CD4-positive, alpha-beta T cell (primary cell): ENCODE data around the gene C1orf87. TPM values are rescaled to one million over a fixed set of nuclear protein-coding genes. Genes with fewer than 3 reads are reported as not detected.

Source experiments
- ATAC-seq: fragments of 200-7000 bp; cut with Tn5 transposase; one replicate; pipeline ENCODE4 v1.10.0; 2022; ENCODE audit warnings: mild to moderate bottlenecking; ENCODE audit not compliant: poor library complexity
- CTCF ChIA-PET: fragments of 350-600 bp; sonication (Branson Sonifier 250); formaldehyde crosslinking; loops from one replicate; lab custom pipeline; 2021; ENCODE audit warnings: antibody characterized with exemption, inconsistent platforms; lab: Charles Lee
- POLR2A ChIA-PET: fragments of 350-600 bp; sonication (Branson Sonifier 250); formaldehyde crosslinking; loops from one replicate; lab custom pipeline; 2021; ENCODE audit warnings: antibody characterized with exemption, inconsistent platforms; lab: Charles Lee
- DNase-seq, 14 experiments: peaks; one replicate each; pipeline ENCODE4 v3.0.0-alpha.2; 2013 to 2020; ENCODE audit warnings: mixed read lengths in 2 of 14
- H3K27ac ChIP-seq, 2 donors: one replicate each; pipeline versions ENCODE4 v1.5.1 to v1.7.0; 2013; ENCODE audit warnings: low read length in 2 of 2, low read depth in 1 of 2, mild to moderate bottlenecking in 1 of 2
- H3K27me3 ChIP-seq, 2 experiments: 1 replicate in 1 of 2; 2 replicates in 1 of 2; pipeline versions ENCODE4 v1.6.1 to v1.7.0; 2013; ENCODE audit warnings: low read length in 2 of 2, control low read depth in 1 of 2, mild to moderate bottlenecking in 1 of 2, moderate library complexity in 1 of 2; ENCODE audit not compliant: insufficient read depth in 2 of 2, control insufficient read depth in 1 of 2
- H3K36me3 ChIP-seq: one replicate; pipeline ENCODE4 v1.6.1; 2013; ENCODE audit warnings: low read length, control low read depth; ENCODE audit not compliant: insufficient read depth
- H3K4me1 ChIP-seq: one replicate; pipeline ENCODE4 v1.6.1; 2013; ENCODE audit warnings: low read length, control low read depth; ENCODE audit not compliant: insufficient read depth
- H3K4me3 ChIP-seq: one replicate; pipeline ENCODE4 v1.5.1; 2013; ENCODE audit warnings: mild to moderate bottlenecking, low read length, moderate library complexity
- H3K9me3 ChIP-seq, 2 experiments: 1 replicate in 1 of 2; 2 replicates in 1 of 2; pipeline versions ENCODE4 v1.6.1 to v1.7.0; 2013; ENCODE audit warnings: low read length in 2 of 2, mild to moderate bottlenecking in 2 of 2, control low read depth in 1 of 2, moderate library complexity in 1 of 2; ENCODE audit not compliant: control insufficient read depth in 1 of 2, insufficient read depth in 1 of 2
- H3K27ac Mint-ChIP-seq: one replicate; pipeline ENCODE4 v1.8.0; 2020; ENCODE audit warnings: mixed read lengths
- H3K27me3 Mint-ChIP-seq: one replicate; pipeline ENCODE4 v1.8.0; 2021; ENCODE audit warnings: mixed read lengths
- H3K36me3 Mint-ChIP-seq: one replicate; pipeline ENCODE4 v1.8.0; 2021; ENCODE audit warnings: low read depth, mixed read lengths
- H3K4me1 Mint-ChIP-seq: one replicate; pipeline ENCODE4 v1.8.0; 2021; ENCODE audit warnings: low read depth, mixed read lengths
- H3K4me3 Mint-ChIP-seq: one replicate; pipeline ENCODE4 v1.8.0; 2020; ENCODE audit warnings: mild to moderate bottlenecking, mixed read lengths
- H3K9me3 Mint-ChIP-seq: one replicate; pipeline ENCODE4 v1.8.0; 2020; ENCODE audit warnings: mixed read lengths
- intact Hi-C, 2 experiments: fragments of 100-400 bp; cut with DNase I in 1 of 2; cut with micrococcal nuclease in 1 of 2; formaldehyde crosslinking; loops; one replicate each; pipeline versions ENCODE4 v1.15.1 to v1.9.0; 2023 to 2025; cut with DNase I, micrococcal nuclease
- total RNA-seq, 174 experiments: library from RNA in 2 of 174; stranded (reverse) in 2 of 174; gene quantifications; one replicate each; pipeline ENCODE4 v1.2.3 and lab custom pipeline; 2021 to 2026
- TF ChIP-seq, protein P1 (sequence below): fragments of 200-600 bp; IDR thresholded peaks from one replicate; pipeline ENCODE4 v1.8.0; 2022; ENCODE audit warnings: antibody characterized with exemption, mild to moderate bottlenecking

C1orf87 gene
- total RNA-seq, 2 experiments from 2014 or later, result not detected

- Mint-ChIP-seq H3K9me3 (no peaks in the 10 kb centered on the region), H3K36me3 (no peaks in the 10 kb centered on the region), H3K4me1 (no peaks in the 10 kb centered on the region), H3K27me3 (peaks cover 7% of the 10 kb centered on the region), H3K4me3 (no peak overlapping the region), H3K27ac (no peak overlapping the region)
- H3K4me3 ChIP-seq, result no peak overlapping the region
- TF ChIP-seq, protein P1, sequence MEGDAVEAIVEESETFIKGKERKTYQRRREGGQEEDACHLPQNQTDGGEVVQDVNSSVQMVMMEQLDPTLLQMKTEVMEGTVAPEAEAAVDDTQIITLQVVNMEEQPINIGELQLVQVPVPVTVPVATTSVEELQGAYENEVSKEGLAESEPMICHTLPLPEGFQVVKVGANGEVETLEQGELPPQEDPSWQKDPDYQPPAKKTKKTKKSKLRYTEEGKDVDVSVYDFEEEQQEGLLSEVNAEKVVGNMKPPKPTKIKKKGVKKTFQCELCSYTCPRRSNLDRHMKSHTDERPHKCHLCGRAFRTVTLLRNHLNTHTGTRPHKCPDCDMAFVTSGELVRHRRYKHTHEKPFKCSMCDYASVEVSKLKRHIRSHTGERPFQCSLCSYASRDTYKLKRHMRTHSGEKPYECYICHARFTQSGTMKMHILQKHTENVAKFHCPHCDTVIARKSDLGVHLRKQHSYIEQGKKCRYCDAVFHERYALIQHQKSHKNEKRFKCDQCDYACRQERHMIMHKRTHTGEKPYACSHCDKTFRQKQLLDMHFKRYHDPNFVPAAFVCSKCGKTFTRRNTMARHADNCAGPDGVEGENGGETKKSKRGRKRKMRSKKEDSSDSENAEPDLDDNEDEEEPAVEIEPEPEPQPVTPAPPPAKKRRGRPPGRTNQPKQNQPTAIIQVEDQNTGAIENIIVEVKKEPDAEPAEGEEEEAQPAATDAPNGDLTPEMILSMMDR, result no peak
- DNase-seq (no peak), ATAC-seq (no peak)
- ChIA-PET CTCF (no interaction called here), POLR2A (no interaction called here)
- intact Hi-C loops, result no loop called here
- no peak overlapping the region for H3K27ac ChIP-seq
- no peaks in the 10 kb centered on the region for H3K4me1 ChIP-seq
- no peaks in the 10 kb centered on the region for H3K9me3 ChIP-seq
- no peaks in the 10 kb centered on the region for H3K27me3 ChIP-seq
- H3K36me3 ChIP-seq, result no peaks in the 10 kb centered on the region
These were observed 10.0 kb downstream of the C1orf87 start for GRCh38 chr1:60063561-60063960.

- H3K9me3 ChIP-seq, result no peaks in the 10 kb centered on the region
- no peaks in the 10 kb centered on the region for H3K36me3 Mint-ChIP-seq
- TF ChIP-seq, protein P1, result no peak
- H3K27me3 ChIP-seq, result no peaks in the 10 kb centered on the region
- no peaks in the 10 kb centered on the region for H3K4me1 ChIP-seq
- no peak overlapping the region for H3K4me3 Mint-ChIP-seq
- no peak for DNase-seq
- ChIA-PET CTCF (no interaction called here), POLR2A (no interaction called here)
- no peaks in the 10 kb centered on the region for H3K27me3 Mint-ChIP-seq
- no peak for ATAC-seq
- intact Hi-C loops, result no loop called here
- H3K4me1 Mint-ChIP-seq, result no peaks in the 10 kb centered on the region
- no peak overlapping the region for H3K27ac Mint-ChIP-seq
- no peaks in the 10 kb centered on the region for H3K9me3 Mint-ChIP-seq
- no peak overlapping the region for H3K27ac ChIP-seq
- no peaks in the 10 kb centered on the region for H3K36me3 ChIP-seq
- no peak overlapping the region for H3K4me3 ChIP-seq
These were observed 14.1 kb downstream of the C1orf87 start for GRCh38 chr1:60059468-60059867.

DNA sequence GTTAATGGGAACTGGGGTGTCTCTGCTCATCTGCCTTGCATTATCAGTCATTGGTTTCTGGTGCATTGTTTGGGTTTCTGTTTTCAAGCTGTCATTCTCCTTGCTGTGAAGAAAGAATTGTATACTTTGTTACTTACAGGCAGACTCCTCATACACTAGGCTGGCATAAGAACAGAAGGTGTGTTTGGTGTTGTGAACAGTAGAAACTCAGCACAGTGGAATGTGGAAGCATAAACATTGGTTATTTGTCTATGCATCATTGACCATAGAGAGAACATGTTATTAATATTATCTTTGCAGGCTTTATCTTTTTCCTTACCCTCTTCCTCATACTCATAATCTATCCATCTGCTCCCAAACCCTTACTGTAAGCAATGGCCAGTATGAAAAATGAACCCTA, 18.2 kb downstream of the C1orf87 start:
- Histone ChIP-seq H3K27ac (no peak overlapping the region), H3K27me3 (no peaks in the 10 kb centered on the region), H3K9me3 (peaks cover 0 to 4% of the 10 kb centered on the region in 2 experiments), H3K4me3 (no peak overlapping the region), H3K4me1 (no peaks in the 10 kb centered on the region), H3K36me3 (no peaks in the 10 kb centered on the region)
- H3K9me3 Mint-ChIP-seq, result no peaks in the 10 kb centered on the region
- CTCF ChIA-PET, result no interaction called here
- H3K4me3 Mint-ChIP-seq, result no peak overlapping the region
- no peaks in the 10 kb centered on the region for H3K27me3 Mint-ChIP-seq
- no peak for DNase-seq
- intact Hi-C loops, result no loop called here
- H3K36me3 Mint-ChIP-seq, result no peaks in the 10 kb centered on the region
- ATAC-seq, result no peak
- POLR2A ChIA-PET, result no interaction called here
- TF ChIP-seq, protein P1, result no peak
- H3K27ac Mint-ChIP-seq, result no peak overlapping the region
- no peaks in the 10 kb centered on the region for H3K4me1 Mint-ChIP-seq
